ENCODE measurements around the gene ABAT.

ABAT gene

DNA sequence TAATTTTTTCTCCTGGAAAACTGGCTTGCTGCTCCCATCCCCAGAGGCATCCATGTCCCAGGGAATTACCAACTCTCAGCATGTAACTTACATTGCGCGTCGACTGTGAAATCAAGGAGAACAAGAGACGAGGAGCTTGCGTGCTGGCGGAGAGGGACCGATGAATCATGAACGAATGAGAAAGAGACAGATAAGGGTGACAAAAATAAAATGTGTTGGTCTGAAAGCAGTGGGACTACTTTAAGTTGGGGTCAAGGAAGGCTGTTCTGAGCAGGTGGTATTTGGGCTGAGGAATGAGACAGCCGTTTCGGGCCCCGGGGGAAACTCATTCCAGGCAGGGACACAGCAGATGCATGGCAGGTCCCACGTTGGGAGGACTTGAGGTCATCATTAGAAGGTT lies 22.5 kb downstream of the ABAT start:
- Histone ChIP-seq H3K79me2 (ENCODE audit: insufficient read depth, low read length) (no peaks in the 10 kb centered on the region), H2AFZ (ENCODE audit: low read depth, low read length, severe bottlenecking) (no peak overlapping the region), H3K9ac (ENCODE audit: low read length) (no peak overlapping the region), H3K9me2 (replicated peaks; ENCODE audit: insufficient read depth, low read length) (no peaks in the 10 kb centered on the region), H3K4me3 (ENCODE audit: insufficient read depth, low read length, poor library complexity, severe bottlenecking) (no peak overlapping the region), H3K4me2 (ENCODE audit: low read depth, low read length, poor library complexity, severe bottlenecking) (no peak overlapping the region), H3K9me3 (ENCODE audit: insufficient read depth, low read length) (no peaks in the 10 kb centered on the region), H3K27me3 (ENCODE audit: low read length) (no peaks in the 10 kb centered on the region), H3F3A (ENCODE audit: insufficient read depth) (no peaks in the 10 kb centered on the region), H4K20me1 (ENCODE audit: low read depth, low read length) (no peaks in the 10 kb centered on the region), H3K27ac (ENCODE audit: low read depth, low read length) (no peak overlapping the region), H3K36me3 (ENCODE audit: low read length) (no peaks in the 10 kb centered on the region)
- TF ChIP-seq EZH2phosphoT487 (conservative IDR thresholded peaks at IDR 0.05; ENCODE audit: low read length) = no peak
- TF ChIP-seq, protein P1, sequence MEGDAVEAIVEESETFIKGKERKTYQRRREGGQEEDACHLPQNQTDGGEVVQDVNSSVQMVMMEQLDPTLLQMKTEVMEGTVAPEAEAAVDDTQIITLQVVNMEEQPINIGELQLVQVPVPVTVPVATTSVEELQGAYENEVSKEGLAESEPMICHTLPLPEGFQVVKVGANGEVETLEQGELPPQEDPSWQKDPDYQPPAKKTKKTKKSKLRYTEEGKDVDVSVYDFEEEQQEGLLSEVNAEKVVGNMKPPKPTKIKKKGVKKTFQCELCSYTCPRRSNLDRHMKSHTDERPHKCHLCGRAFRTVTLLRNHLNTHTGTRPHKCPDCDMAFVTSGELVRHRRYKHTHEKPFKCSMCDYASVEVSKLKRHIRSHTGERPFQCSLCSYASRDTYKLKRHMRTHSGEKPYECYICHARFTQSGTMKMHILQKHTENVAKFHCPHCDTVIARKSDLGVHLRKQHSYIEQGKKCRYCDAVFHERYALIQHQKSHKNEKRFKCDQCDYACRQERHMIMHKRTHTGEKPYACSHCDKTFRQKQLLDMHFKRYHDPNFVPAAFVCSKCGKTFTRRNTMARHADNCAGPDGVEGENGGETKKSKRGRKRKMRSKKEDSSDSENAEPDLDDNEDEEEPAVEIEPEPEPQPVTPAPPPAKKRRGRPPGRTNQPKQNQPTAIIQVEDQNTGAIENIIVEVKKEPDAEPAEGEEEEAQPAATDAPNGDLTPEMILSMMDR (IDR thresholded peaks at IDR 0.05; ENCODE audit: insufficient read depth, low read length, poor library complexity, severe bottlenecking) = no peak

DNA sequence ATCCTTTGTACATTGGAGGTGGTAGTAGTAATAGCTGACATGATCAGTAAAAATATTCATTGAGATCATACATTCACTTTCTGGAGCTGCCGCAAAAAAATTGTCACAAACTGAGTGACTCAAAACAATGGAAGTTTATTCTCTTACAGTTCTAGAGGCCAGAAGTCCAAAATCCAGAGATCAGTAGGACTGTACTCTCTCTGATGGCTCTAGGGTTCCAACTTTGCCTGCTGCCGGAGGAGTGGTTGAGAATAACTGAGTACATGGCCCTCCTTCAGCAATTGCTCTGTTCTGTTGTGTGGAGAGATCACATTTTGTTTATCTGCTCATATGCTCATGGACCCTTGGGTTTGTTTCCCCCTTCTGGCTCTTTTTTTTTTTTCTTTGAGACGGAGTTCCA lies 23.5 kb downstream of the ABAT start:
- Histone ChIP-seq H3F3A (ENCODE audit: insufficient read depth) (no peaks in the 10 kb centered on the region), H3K4me3 (ENCODE audit: insufficient read depth, low read length, poor library complexity, severe bottlenecking) (no peak overlapping the region), H4K20me1 (ENCODE audit: low read depth, low read length) (no peaks in the 10 kb centered on the region), H3K79me2 (ENCODE audit: insufficient read depth, low read length) (no peaks in the 10 kb centered on the region), H3K36me3 (ENCODE audit: low read length) (no peaks in the 10 kb centered on the region), H3K9me2 (replicated peaks; ENCODE audit: insufficient read depth, low read length) (no peaks in the 10 kb centered on the region), H3K4me2 (ENCODE audit: low read depth, low read length, poor library complexity, severe bottlenecking) (no peak overlapping the region), H3K27me3 (ENCODE audit: low read length) (no peaks in the 10 kb centered on the region), H3K9ac (ENCODE audit: low read length) (no peak overlapping the region), H3K27ac (ENCODE audit: low read depth, low read length) (no peak overlapping the region), H3K9me3 (ENCODE audit: insufficient read depth, low read length) (no peaks in the 10 kb centered on the region), H2AFZ (ENCODE audit: low read depth, low read length, severe bottlenecking) (no peak overlapping the region)
- TF ChIP-seq, protein P1 (IDR thresholded peaks at IDR 0.05; ENCODE audit: insufficient read depth, low read length, poor library complexity, severe bottlenecking) = no peak
- no peak for TF ChIP-seq EZH2phosphoT487 (conservative IDR thresholded peaks at IDR 0.05; ENCODE audit: low read length)

- Histone ChIP-seq H3K4me2 (ENCODE audit: low read depth, low read length, poor library complexity, severe bottlenecking) (no peak overlapping the region), H3K9me2 (replicated peaks; ENCODE audit: insufficient read depth, low read length) (no peaks in the 10 kb centered on the region), H3K36me3 (ENCODE audit: low read length) (no peaks in the 10 kb centered on the region), H3K9ac (ENCODE audit: low read length) (no peak overlapping the region), H3K27me3 (ENCODE audit: low read length) (no peaks in the 10 kb centered on the region), H3K27ac (ENCODE audit: low read depth, low read length) (no peak overlapping the region), H3K4me3 (ENCODE audit: insufficient read depth, low read length, poor library complexity, severe bottlenecking) (no peak overlapping the region), H4K20me1 (ENCODE audit: low read depth, low read length) (no peaks in the 10 kb centered on the region), H3K79me2 (ENCODE audit: insufficient read depth, low read length) (no peaks in the 10 kb centered on the region), H3K9me3 (ENCODE audit: insufficient read depth, low read length) (no peaks in the 10 kb centered on the region), H3F3A (ENCODE audit: insufficient read depth) (no peaks in the 10 kb centered on the region), H2AFZ (ENCODE audit: low read depth, low read length, severe bottlenecking) (no peak overlapping the region)
- TF ChIP-seq, protein P1 (IDR thresholded peaks at IDR 0.05; ENCODE audit: insufficient read depth, low read length, poor library complexity, severe bottlenecking) = no peak
- no peak for TF ChIP-seq EZH2phosphoT487 (conservative IDR thresholded peaks at IDR 0.05; ENCODE audit: low read length)
Measured at GRCh38 chr16:8703693-8704092, 29.3 kb downstream of the ABAT start.

Measured in SU-DHL-6 (cell line).